HFFc6 (cell line): ENCODE measurements around the gene FAM120A. TPM values are rescaled to one million over a fixed set of nuclear protein-coding genes. Genes with fewer than 3 reads are reported as not detected.
"Not testable (repeated sequence)": the region's sequence is repeated elsewhere in the genome, so short reads cannot be mapped to it uniquely, and the experiment has no call there.

ENCODE experiments used
- DNase-seq: peaks from one replicate; pipeline ENCODE4 v3.0.0-alpha.2; 2018
- H3K27ac Mint-ChIP-seq: 2 replicates; pipeline ENCODE4 v1.8.0; 2020; ENCODE audit warnings: mild to moderate bottlenecking, mixed read lengths
- H3K27me3 Mint-ChIP-seq: 2 replicates; pipeline ENCODE4 v1.8.0; 2021; ENCODE audit warnings: mild to moderate bottlenecking, moderate library complexity, mixed read lengths; ENCODE audit not compliant: insufficient read depth
- H3K36me3 Mint-ChIP-seq: 2 replicates; pipeline ENCODE4 v1.8.0; 2021; ENCODE audit warnings: low read depth, mixed read lengths
- H3K4me1 Mint-ChIP-seq: 2 replicates; pipeline ENCODE4 v1.8.0; 2020; ENCODE audit warnings: low read depth, mixed read lengths
- H3K4me3 Mint-ChIP-seq: 2 replicates; pipeline ENCODE4 v1.8.0; 2020; ENCODE audit warnings: mild to moderate bottlenecking, moderate library complexity, mixed read lengths
- H3K9me3 Mint-ChIP-seq: 2 replicates; pipeline ENCODE4 v1.8.0; 2020; ENCODE audit warnings: mild to moderate bottlenecking, mixed read lengths
- CTCF ChIP-seq: fragments of 200-600 bp; sonication (generic); IDR thresholded peaks from 2 replicates; pipeline ENCODE4 v1.5.0; 2021; ENCODE audit warnings: antibody characterized with exemption, mild to moderate bottlenecking
- total RNA-seq, 6 experiments: library from RNA; stranded (reverse); fragmentation: NEBNext Ultra II Directional; extraction: Animal tissue kit (Norgen Biotek cat#: 25700); gene quantifications; 2 replicates in 1 of 6; 3 replicates in 5 of 6; pipeline ENCODE4 v1.2.3, GENCODE V29; 2021

Gene FAM120A
- total RNA-seq, 6 experiments from 2014 or later: 139 to 161 (median 155) TPM

DNA sequence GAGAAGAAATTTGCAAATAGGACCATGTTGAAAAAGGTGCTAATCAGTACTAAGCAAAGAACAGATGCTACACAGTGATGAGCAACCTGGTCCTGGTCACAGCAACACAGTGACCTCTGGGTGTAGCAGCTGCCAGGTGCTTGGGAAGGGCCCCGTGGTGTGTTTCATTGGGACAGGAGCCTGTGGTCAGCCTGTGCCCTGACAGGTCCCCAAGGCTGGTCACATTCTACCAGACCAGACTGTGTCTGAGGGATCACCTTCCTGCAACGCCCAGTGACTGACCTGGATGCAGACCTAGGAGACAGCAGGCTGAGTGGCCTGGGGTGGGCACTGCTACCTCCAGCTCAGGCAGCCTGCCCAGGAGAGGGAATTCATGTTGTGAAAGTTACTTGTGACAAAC is 56.7 kb downstream of the FAM120A start:
- no peak overlapping the region for H3K4me3 Mint-ChIP-seq
- H3K27ac Mint-ChIP-seq: 0 out of 2 replicates have a peak overlapping the region, but pooled peaks have one; percentile 9
- no peak for DNase-seq
- TF ChIP-seq CTCF: no peak
- H3K9me3 Mint-ChIP-seq: no peaks in the 10 kb centered on the region
- peaks cover 56% of the 10 kb centered on the region for H3K4me1 Mint-ChIP-seq
- H3K36me3 Mint-ChIP-seq: peaks cover 36% of the 10 kb centered on the region
- H3K27me3 Mint-ChIP-seq: peaks cover 2% of the 10 kb centered on the region

DNA sequence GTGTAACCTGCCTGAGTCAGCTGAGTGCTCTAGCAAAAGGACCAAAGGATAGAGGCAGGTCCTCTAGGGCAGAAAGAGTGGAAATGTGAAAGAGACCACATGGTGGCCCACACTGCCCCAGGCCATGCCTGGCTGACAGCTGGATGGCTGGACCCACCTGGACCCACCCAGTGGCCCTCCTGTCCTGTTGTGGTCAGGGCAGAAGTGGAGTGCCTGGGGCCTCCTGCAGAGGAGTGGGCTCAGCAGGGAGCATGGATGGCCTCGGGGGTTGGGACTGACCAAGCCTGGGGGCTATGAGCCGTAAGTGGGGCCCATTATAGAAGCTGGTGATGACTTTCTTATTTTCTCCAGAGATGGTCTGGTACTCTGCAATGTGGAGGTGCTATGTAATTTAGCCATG is 57.6 kb downstream of the FAM120A start:
- Mint-ChIP-seq H3K27me3 (peaks cover 2% of the 10 kb centered on the region), H3K9me3 (no peaks in the 10 kb centered on the region), H3K4me1 (peaks cover 52% of the 10 kb centered on the region), H3K4me3 (no peak overlapping the region), H3K36me3 (peaks cover 28% of the 10 kb centered on the region), H3K27ac (no peak overlapping the region)
- TF ChIP-seq CTCF: no peak
- no peak for DNase-seq

- Mint-ChIP-seq H3K36me3 (peaks cover 22% of the 10 kb centered on the region), H3K4me1 (peaks cover 45% of the 10 kb centered on the region), H3K4me3 (no peak overlapping the region), H3K27ac (no peak overlapping the region), H3K9me3 (no peaks in the 10 kb centered on the region), H3K27me3 (peaks cover 2% of the 10 kb centered on the region)
- no peak for TF ChIP-seq CTCF
- DNase-seq: no peak
Observed at GRCh38 chr9:93510041-93510440, 58.6 kb downstream of the FAM120A start.

DNA sequence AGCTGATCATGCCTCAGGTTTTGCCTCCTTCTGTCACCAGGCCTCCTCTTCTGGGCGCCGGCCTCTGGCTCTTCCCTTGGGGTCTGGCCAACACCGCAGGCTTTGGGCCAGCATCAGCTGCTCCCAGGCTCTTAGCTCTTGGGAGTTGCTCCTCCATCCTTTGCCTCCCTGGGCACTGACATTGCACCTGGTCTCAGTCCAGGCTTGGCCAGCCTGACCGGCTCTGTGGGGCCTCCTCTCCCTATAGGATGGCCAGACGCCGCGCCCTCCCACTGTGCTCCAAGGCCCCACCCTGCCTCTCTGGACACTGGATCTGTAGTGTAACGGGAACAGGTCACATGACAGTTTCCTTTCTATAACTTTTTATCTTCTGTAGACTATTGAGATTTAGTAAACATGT is 59.7 kb downstream of the FAM120A start:
- not testable (repeated sequence) for H3K27ac Mint-ChIP-seq, H3K27me3 Mint-ChIP-seq, H3K9me3 Mint-ChIP-seq, DNase-seq, H3K4me3 Mint-ChIP-seq
- Mint-ChIP-seq H3K4me1 (peaks cover 36% of the 10 kb centered on the region; the same call in 1 of the 2 replicates), H3K36me3 (peaks cover 14% of the 10 kb centered on the region; the same call in 1 of the 2 replicates)

GRCh38 chr9:93512170-93512812 is 60.8 kb downstream of the FAM120A start:
- Mint-ChIP-seq H3K4me1 (peaks cover 37% of the 10 kb centered on the region; the same call in 1 of the 2 replicates), H3K36me3 (peaks cover 14% of the 10 kb centered on the region; the same call in 1 of the 2 replicates)
- not testable (repeated sequence) for DNase-seq, H3K9me3 Mint-ChIP-seq, H3K4me3 Mint-ChIP-seq, H3K27ac Mint-ChIP-seq, H3K27me3 Mint-ChIP-seq

DNA sequence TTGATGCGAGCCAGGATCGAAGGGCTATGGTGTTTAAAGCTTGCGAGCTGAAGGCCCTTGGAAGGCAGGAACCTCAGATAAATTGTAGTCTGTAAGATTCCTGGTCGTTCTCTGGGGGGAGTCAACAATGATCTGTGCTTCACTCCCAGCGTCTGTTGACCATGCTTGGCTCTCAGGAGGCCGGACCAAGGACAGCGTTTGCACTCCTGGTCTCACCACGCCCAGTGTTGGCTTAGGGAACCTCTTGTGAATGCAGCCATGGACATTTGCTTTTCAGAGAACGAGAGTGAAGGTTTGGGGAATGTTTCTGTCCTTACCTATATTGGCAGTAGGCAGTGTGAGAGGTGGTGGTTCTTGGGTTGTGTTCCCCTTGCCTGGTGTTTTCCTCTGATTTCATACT is 62.1 kb downstream of the FAM120A start:
- H3K27me3 Mint-ChIP-seq: no peaks in the 10 kb centered on the region; the same call in none of the 2 replicates
- H3K9me3 Mint-ChIP-seq: no peaks in the 10 kb centered on the region
- H3K4me1 Mint-ChIP-seq: peaks cover 39% of the 10 kb centered on the region; the same call in 1 of the 2 replicates
- no peak overlapping the region for H3K4me3 Mint-ChIP-seq
- TF ChIP-seq CTCF: no peak
- no peak for DNase-seq
- H3K36me3 Mint-ChIP-seq: peaks cover 17% of the 10 kb centered on the region; the same call in 1 of the 2 replicates
- H3K27ac Mint-ChIP-seq: no peak overlapping the region
